ENCODE measurements around the gene ZNF569. TPM values are rescaled to one million over a fixed set of nuclear protein-coding genes. Genes with fewer than 3 reads are reported as not detected.

ZNF569 gene
- total and polyA plus RNA-seq, 2 of the 13 experiments (the other 11 are each of a cell fraction or from before 2014, with no cell fraction given): 1.4 to 5.7 TPM

GRCh38 chr19:37370880-37371661 lies 96.2 kb downstream of the ZNF569 start, which contains the start of gene ZNF527 (continued):
- TF ChIP-seq ZBTB14 (CRISPR knock-in tag; IDR thresholded peaks at IDR 0.05): peak; percentile 51; the same call in 1 of the 2 replicates
- TF ChIP-seq GPN1 (CRISPR knock-in tag; IDR thresholded peaks at IDR 0.05; ENCODE audit: borderline replicate concordance): no peak
- TF ChIP-seq, protein P1, sequence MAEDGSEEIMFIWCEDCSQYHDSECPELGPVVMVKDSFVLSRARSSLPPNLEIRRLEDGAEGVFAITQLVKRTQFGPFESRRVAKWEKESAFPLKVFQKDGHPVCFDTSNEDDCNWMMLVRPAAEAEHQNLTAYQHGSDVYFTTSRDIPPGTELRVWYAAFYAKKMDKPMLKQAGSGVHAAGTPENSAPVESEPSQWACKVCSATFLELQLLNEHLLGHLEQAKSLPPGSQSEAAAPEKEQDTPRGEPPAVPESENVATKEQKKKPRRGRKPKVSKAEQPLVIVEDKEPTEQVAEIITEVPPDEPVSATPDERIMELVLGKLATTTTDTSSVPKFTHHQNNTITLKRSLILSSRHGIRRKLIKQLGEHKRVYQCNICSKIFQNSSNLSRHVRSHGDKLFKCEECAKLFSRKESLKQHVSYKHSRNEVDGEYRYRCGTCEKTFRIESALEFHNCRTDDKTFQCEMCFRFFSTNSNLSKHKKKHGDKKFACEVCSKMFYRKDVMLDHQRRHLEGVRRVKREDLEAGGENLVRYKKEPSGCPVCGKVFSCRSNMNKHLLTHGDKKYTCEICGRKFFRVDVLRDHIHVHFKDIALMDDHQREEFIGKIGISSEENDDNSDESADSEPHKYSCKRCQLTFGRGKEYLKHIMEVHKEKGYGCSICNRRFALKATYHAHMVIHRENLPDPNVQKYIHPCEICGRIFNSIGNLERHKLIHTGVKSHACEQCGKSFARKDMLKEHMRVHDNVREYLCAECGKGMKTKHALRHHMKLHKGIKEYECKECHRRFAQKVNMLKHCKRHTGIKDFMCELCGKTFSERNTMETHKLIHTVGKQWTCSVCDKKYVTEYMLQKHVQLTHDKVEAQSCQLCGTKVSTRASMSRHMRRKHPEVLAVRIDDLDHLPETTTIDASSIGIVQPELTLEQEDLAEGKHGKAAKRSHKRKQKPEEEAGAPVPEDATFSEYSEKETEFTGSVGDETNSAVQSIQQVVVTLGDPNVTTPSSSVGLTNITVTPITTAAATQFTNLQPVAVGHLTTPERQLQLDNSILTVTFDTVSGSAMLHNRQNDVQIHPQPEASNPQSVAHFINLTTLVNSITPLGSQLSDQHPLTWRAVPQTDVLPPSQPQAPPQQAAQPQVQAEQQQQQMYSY (CRISPR knock-in tag; IDR thresholded peaks at IDR 0.05): 0 out of 2 replicates have a peak, but pooled peaks have one; percentile 29
- TF ChIP-seq ZNF563 (CRISPR knock-in tag; IDR thresholded peaks at IDR 0.05): peak; percentile 71; the same call in 1 of the 2 replicates
- no peak for TF ChIP-seq FOSL1 (CRISPR knock-in tag; IDR thresholded peaks at IDR 0.05; ENCODE audit: borderline replicate concordance)
- TF ChIP-seq ZNF333 (CRISPR knock-in tag; IDR thresholded peaks at IDR 0.05; ENCODE audit: borderline replicate concordance): no peak
- no peak for TF ChIP-seq NCOA5 (CRISPR knock-in tag; IDR thresholded peaks at IDR 0.05)
- TF ChIP-seq ESRRA (CRISPR knock-in tag; IDR thresholded peaks at IDR 0.05; ENCODE audit: low read depth): no peak
- TF ChIP-seq BRF2 (CRISPR knock-in tag; IDR thresholded peaks at IDR 0.05): no peak
- TF ChIP-seq RXRA (CRISPR knock-in tag; IDR thresholded peaks at IDR 0.05): no peak; the same call in 1 of the 2 replicates
- peak; percentile 91 for TF ChIP-seq KMT2B (CRISPR knock-in tag; IDR thresholded peaks at IDR 0.05)
- peak; percentile 17; the same call in 1 of the 2 replicates for TF ChIP-seq MNT (IDR thresholded peaks at IDR 0.05)
- no peak for TF ChIP-seq ZNF24 (IDR thresholded peaks at IDR 0.05)
- TF ChIP-seq ARHGAP35 (CRISPR knock-in tag; IDR thresholded peaks at IDR 0.05; ENCODE audit: borderline replicate concordance): peak; percentile 48
- TF ChIP-seq, protein P2, sequence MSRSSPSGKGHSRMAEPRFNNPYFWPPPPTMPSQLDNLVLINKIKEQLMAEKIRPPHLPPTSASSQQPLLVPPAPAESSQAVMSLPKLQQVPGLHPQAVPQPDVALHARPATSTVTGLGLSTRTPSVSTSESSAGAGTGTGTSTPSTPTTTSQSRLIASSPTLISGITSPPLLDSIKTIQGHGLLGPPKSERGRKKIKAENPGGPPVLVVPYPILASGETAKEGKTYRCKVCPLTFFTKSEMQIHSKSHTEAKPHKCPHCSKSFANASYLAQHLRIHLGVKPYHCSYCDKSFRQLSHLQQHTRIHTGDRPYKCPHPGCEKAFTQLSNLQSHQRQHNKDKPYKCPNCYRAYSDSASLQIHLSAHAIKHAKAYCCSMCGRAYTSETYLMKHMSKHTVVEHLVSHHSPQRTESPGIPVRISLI (CRISPR knock-in tag; IDR thresholded peaks at IDR 0.05; ENCODE audit: borderline replicate concordance): no peak
- no peak for TF ChIP-seq KAT2B (IDR thresholded peaks at IDR 0.05; ENCODE audit: borderline replicate concordance, low read depth, low read length)
- TF ChIP-seq XRCC5 (optimal IDR thresholded peaks at IDR 0.05; ENCODE audit: low read length): peak; percentile 71
- TF ChIP-seq, protein P3, sequence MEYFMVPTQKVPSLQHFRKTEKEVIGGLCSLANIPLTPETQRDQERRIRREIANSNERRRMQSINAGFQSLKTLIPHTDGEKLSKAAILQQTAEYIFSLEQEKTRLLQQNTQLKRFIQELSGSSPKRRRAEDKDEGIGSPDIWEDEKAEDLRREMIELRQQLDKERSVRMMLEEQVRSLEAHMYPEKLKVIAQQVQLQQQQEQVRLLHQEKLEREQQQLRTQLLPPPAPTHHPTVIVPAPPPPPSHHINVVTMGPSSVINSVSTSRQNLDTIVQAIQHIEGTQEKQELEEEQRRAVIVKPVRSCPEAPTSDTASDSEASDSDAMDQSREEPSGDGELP (IDR thresholded peaks at IDR 0.05; ENCODE audit: borderline replicate concordance, low read depth): peak; percentile 19; the same call in 1 of the 2 replicates
- no peak for TF ChIP-seq RBM39 (IDR thresholded peaks at IDR 0.05; ENCODE audit: low read depth, low read length, poor library complexity, severe bottlenecking)

All from HepG2 (cell line).